Measurements from ENCODE around the gene ZNF555.

- no peak for TF ChIP-seq EZH2 (IDR thresholded peaks at IDR 0.05; ENCODE audit: low read length, unreplicated experiment)
- TF ChIP-seq CTCF (conservative IDR thresholded peaks at IDR 0.05; ENCODE audit: low read depth, low read length), result no peak
- no peak for TF ChIP-seq EZH2phosphoT487 (IDR thresholded peaks at IDR 0.05; ENCODE audit: borderline replicate concordance, low read length)
Observed at GRCh38 chr19:2793577-2793976, 47.7 kb upstream of the ZNF555 start.
